ENCODE measurements around the gene EPB41L5.
"Not testable (repeated sequence)": the region's sequence is repeated elsewhere in the genome, so short reads cannot be mapped to it uniquely, and the experiment has no call there.

The EPB41L5 gene

DNA sequence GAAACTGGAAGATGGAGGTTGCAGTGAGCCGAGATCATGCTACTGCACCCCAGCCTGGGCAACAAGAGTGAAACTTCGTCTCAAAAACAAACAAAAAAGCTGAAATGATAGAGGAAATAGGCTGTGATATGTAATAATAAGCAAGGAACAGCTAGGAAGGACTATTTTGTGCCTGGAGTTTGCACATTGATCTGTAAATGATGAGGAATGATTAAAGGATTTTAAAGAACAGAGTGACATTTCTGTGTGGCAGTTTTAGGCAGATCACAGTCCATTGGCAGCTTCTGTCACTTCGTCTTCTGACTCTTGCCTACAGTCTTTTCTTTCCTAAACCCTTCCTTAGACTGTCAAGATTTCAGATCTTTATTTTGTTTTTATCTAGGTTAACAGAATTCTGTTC, 19.4 kb downstream of the EPB41L5 start:
- DNase-seq = no peak

DNA sequence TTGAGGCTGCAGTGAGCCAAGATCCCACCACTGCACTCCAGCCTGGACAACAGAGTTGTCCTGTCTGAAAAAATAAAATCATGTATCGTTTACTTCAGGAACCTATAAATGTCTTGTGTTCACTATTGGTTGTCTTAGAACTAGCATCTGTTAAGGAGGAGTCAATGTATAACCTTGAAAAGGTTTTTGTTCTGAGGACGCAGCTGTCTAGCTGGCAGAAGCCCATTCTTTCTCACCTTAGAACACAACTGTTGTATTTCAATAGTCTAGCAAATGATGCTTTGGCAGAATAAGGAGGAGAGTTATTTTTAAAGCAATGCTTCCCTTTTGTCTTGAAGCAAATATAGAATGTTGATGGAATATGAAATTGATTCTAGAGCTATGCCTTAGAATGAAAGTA, 21.1 kb downstream of the EPB41L5 start:
- DNase-seq = no peak

- no peak for DNase-seq
Observed at GRCh38 chr2:120034621-120035020, 21.7 kb downstream of the EPB41L5 start.

DNA sequence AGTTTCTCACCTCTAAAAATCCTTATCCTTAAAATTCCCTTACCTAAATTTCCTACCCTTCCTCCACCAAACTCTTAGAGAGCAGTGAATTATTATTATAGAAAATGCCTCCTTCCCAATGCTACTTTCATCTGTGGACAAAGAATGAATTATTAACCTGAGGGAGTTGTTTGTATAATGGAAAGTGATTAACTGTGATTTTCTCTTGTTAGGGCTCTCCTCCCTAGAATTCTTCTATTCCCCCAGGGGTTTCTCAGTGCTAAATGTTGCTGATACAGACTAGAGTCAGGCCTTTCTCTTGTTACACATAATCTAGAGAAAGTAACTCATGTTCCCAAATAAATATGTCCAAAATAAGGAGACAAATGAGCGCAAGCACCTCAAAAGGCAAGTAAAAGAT, 23.3 kb downstream of the EPB41L5 start:
- DNase-seq = no peak

- DNase-seq = no peak
Observed at GRCh38 chr2:120037995-120038541, 25.2 kb downstream of the EPB41L5 start.

- DNase-seq = no peak
Observed at GRCh38 chr2:120042359-120042758, 29.5 kb downstream of the EPB41L5 start.

GRCh38 chr2:120044336-120044735, 31.5 kb downstream of the EPB41L5 start:
- no peak for DNase-seq

DNA sequence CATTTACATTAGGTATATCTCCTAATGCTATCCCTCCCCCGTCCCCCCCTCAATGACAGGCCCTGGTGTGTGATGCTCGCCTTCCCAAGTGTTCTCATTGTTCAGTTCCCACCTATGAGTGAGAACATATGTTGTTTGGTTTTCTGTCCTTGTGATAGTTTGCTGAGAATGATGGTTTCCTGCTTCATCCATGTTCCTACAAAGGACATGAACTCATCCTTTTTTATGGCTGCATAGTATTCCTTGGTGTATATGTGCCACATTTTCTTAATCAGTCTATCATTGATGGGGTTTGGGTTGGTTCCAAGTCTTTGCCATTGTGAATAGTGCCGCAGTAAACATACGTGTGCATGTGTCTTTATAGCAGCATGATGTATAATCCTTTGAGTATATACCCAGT, 32.9 kb downstream of the EPB41L5 start:
- DNase-seq = not testable (repeated sequence)

- not testable (repeated sequence) for DNase-seq
Observed at GRCh38 chr2:120046252-120046651, 33.4 kb downstream of the EPB41L5 start.

GRCh38 chr2:120052597-120052996, 39.7 kb downstream of the EPB41L5 start:
- no peak for DNase-seq

- no peak for DNase-seq
Observed at GRCh38 chr2:120053891-120054290, 41.0 kb downstream of the EPB41L5 start.

DNA sequence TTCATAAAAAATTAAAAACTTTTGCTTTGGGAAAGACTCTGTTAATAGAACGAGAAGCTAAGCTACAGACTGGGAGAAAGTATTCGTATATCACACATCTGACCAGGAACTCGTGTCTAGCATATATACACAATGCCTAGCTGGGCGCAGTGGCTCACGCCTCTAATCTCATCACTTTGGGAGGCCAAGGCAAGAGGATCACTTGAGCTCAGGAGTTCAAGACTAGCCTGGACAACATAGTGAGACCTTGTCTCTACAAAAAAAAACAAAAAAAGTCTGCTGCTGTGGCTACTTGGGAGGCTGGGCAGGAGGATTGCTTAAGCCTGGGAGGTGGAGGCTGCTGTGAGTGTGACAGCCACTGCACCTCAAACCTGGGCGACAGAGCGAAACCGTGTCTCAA, 46.6 kb downstream of the EPB41L5 start:
- DNase-seq = no peak

GRCh38 chr2:120060088-120060623, 47.3 kb downstream of the EPB41L5 start:
- no peak for DNase-seq

GRCh38 chr2:120064664-120065063, 51.8 kb downstream of the EPB41L5 start:
- DNase-seq = no peak

DNA sequence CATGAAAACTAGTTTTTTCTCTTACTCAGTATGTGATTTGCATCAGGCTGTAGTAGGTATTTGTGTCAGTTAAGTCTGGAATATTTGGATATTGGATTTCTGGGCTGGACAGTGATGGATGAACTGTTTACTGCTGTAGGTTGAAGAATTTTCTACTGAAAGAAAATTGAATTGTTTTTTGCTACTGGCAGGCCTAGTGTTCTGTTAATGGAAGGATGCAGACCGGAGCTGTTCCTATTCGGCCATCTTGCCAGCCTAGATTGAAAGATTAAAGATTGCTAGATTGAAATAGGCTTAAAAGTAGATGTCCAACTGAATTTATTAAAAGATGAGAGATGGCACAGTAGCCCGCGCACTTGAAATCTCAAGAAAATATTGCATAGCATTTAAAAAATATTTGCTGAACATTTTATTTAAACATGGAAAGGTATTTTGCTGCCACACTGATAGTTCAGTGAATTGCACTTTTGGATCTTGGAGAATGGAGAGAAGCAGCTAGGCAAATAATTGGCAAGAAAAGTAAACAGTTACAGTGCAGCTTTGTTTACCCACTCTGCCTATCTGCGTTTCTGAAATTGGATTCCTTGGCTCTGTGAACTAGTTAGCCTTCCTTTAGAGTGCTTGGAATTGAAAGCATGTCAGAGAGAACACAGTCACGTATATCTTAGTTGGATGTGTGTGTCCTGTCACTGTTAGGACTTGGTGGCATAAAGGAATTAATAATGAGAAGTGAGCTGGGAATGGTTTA, 54.1 kb downstream of the EPB41L5 start:
- DNase-seq = no peak

GRCh38 chr2:120068040-120068658, 55.3 kb downstream of the EPB41L5 start:
- not testable (repeated sequence) for DNase-seq

DNA sequence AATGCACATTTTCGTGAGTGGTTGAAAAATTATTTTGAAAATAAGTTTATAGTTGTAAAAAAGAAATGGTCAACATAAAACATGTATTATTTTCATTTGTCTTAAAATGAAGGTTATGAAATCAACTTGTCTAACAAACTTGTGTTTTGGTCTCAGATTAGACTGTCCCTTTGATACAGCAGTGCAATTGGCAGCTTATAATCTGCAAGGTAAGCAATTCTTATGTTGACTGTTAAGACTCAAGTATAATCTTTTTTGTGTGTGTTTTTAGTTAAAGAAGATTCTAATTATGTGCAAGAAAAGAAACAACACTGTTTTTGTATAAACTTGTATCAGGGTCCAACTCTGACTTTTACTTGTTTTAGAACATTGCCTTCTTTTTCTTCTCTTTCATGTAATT, 62.7 kb downstream of the EPB41L5 start:
- no peak for DNase-seq

DNA sequence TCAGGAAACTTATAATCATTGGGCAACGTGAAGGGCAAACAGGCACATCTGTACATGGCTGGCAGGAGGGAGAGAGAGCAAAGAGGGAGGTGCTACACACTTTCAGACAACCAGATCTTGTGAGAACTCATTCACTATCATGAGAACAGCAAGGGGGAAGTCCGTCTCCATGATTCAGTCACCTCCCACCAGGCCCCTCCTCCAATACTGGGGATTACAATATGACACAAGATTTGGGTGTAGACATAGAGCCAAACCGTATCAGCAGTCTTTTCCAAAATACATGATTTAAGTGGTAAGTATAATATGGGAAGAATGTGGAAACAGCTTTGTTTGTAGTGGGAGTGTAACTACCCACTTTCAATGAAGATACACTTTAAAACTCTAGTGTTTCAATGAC, 65.0 kb downstream of the EPB41L5 start:
- no peak for DNase-seq

DNA sequence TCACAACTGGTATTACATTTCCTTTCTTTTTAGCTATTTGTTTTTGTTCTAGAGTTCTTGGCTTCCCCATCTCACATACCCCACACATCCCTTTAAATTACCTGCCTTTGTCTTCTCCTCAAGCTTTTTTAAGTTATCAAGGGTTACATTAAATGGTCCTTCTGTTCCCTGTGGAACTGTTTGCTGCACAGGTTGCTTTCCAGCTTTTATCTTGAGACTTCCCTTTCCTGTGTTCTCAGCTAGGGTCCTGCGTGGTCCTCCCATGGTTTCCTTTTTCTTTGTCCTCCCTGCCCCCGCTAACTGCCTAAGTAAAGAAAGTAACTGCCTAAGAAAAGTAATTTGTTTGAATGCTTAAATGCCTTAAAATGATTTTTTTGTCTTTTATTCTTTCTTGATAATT, 66.8 kb downstream of the EPB41L5 start:
- no peak for DNase-seq

GRCh38 chr2:120091436-120091835, 78.6 kb downstream of the EPB41L5 start:
- no peak for DNase-seq

- no peak for DNase-seq
Observed at GRCh38 chr2:120094795-120095194, 81.9 kb downstream of the EPB41L5 start.

- DNase-seq = no peak
Observed at GRCh38 chr2:120100627-120101026, 87.8 kb downstream of the EPB41L5 start.

DNA sequence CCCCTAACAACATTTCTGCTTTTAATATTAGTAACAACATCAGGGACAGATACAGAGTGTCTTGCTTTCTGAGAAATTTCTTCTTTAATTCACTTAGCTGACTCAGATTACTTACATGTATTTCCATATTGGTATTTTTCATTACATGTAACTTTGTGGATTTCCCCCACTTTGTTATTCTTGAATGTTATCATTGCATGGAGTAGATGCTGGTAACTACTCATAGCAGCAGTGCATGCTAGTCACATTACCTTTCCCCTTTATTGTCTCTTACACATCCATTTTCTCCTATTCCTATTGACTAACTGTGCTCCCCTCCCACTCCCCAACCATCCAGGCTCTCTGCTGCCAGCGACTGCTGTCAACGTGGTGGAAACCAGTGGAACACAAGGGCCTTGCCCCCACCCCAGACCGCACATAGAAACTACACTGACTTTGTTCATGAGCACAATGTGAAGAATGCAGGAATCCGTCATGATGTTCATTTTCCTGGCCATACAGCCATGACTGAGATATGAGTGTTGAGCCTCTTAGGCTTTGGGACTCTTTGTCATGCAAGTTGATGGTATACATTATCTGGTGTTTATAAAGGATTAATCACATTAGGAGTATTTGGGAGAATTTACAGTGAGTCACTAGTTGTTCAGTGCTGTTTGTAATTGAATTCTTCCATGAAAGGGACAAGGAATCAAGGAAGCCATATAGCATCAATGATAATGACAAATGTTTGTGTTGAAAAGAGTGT, 91.0 kb downstream of the EPB41L5 start:
- DNase-seq = no peak

Data from stimulated activated CD4-positive, alpha-beta T cell treated with anti-CD3 and anti-CD28 coated beads, Interleukin-2, amount 100 ng/mL, for 24 hours (primary cell).